AG04450 (cell line): Measurements from ENCODE around the gene GAS2L1. TPM values are rescaled to one million over a fixed set of nuclear protein-coding genes. Genes with fewer than 3 reads are reported as not detected.
A peak's percentile ranks its signal among the peaks of the same experiment; 100 is the strongest.

Experiments used
- CTCF ChIA-PET: fragments of 300-600, 350-600 bp; formaldehyde crosslinking; extraction: SDS; loops from one replicate; lab custom pipeline; 2022; ENCODE audit warnings: antibody characterized with exemption, inconsistent platforms; lab: Charles Lee
- POLR2A ChIA-PET: fragments of 350-600 bp; formaldehyde crosslinking; extraction: SDS; loops from one replicate; lab custom pipeline; 2021; ENCODE audit warnings: antibody characterized with exemption, inconsistent platforms; lab: Yijun Ruan, JAX
- DNase-seq: peaks from one replicate; pipeline ENCODE4 v3.0.0-alpha.2; 2011; ENCODE audit warnings: low read depth, low spot score
- H3K27ac ChIP-seq: one replicate; pipeline ENCODE4 v1.5.1; 2012; ENCODE audit warnings: low read depth, low read length, control low read depth
- H3K27me3 ChIP-seq: one replicate; pipeline ENCODE4 v1.6.0; 2012; ENCODE audit warnings: low read length; ENCODE audit not compliant: control insufficient read depth, insufficient read depth
- H3K4me3 ChIP-seq: 2 replicates; pipeline ENCODE4 v1.5.1; 2011; ENCODE audit warnings: mild to moderate bottlenecking, low read depth, low read length, control low read depth
- H3K9me3 ChIP-seq: 2 replicates; pipeline ENCODE4 v1.5.1; 2012; ENCODE audit warnings: low read length; ENCODE audit not compliant: control insufficient read depth, insufficient read depth
- polyA plus RNA-seq: library from polyadenylated mRNA; depleted of rRNA; stranded (reverse); fragments of >200 nt; gene quantifications from 2 replicates; pipeline ENCODE4 v1.2.3, GENCODE V29; 2011
- TF ChIP-seq, protein P1 (sequence below): IDR thresholded peaks from 2 replicates; pipeline ENCODE4 v1.5.1; 2011; ENCODE audit warnings: low read depth, low read length, control low read depth, inconsistent platforms

Gene GAS2L1
- polyA plus RNA-seq, 1 experiment, result 4.5 TPM

DNA sequence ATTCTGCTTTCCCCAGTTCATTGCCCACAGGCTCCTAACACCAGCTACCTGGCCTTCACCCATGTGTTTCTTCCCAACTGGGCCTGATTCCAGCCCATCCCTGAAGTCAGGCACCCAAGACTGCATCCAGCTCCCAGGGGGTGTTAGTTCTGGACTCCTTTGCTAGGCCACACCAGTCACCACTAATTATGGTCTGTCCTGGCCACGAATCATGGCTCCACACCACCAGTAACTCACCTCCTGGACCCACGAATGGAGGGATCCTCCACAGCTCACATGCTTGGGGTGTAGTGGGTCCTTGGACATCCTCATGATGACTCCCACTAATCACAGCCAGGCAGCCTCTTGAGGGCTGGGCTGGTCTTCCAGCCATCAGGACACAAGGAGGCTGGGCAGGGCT, 12.6 kb downstream of the GAS2L1 start:
- POLR2A ChIA-PET, result no interaction called here
- CTCF ChIA-PET, result interaction anchor here (1.4 kb wide), 1 partner anchor 40 kb away, joined by 3 read pairs; no protein-coding TSS in a partner anchor
- TF ChIP-seq, protein P1, sequence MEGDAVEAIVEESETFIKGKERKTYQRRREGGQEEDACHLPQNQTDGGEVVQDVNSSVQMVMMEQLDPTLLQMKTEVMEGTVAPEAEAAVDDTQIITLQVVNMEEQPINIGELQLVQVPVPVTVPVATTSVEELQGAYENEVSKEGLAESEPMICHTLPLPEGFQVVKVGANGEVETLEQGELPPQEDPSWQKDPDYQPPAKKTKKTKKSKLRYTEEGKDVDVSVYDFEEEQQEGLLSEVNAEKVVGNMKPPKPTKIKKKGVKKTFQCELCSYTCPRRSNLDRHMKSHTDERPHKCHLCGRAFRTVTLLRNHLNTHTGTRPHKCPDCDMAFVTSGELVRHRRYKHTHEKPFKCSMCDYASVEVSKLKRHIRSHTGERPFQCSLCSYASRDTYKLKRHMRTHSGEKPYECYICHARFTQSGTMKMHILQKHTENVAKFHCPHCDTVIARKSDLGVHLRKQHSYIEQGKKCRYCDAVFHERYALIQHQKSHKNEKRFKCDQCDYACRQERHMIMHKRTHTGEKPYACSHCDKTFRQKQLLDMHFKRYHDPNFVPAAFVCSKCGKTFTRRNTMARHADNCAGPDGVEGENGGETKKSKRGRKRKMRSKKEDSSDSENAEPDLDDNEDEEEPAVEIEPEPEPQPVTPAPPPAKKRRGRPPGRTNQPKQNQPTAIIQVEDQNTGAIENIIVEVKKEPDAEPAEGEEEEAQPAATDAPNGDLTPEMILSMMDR, result no peak
- peaks cover 27% of the 10 kb centered on the region for H3K27me3 ChIP-seq
- peaks cover 4% of the 10 kb centered on the region; the same call in 1 of the 2 replicates for H3K9me3 ChIP-seq
- no peak overlapping the region for H3K27ac ChIP-seq
- DNase-seq, result no peak
- no peak overlapping the region for H3K4me3 ChIP-seq

DNA sequence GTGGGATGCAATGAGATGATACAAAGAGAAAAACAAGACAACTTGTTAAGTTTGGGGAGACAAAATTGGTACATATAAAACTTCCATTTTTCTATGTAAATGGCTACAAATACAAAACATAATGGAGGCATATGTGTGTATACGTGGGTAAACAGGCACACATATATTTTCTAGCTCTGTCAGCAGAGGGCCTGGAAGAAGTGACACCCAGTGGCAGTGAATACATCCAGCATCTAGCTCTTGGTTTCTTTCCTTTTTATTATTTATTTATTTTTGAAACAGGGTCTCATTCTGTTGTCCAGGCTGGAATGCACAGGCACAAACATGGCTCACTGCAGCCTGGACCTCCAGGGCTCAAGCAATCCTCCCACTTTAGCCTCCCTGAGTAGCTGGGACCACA, 14.1 kb downstream of the GAS2L1 start:
- peaks cover 16% of the 10 kb centered on the region for H3K27me3 ChIP-seq
- H3K4me3 ChIP-seq, result no peak overlapping the region
- DNase-seq, result no peak
- H3K27ac ChIP-seq, result no peak overlapping the region
- H3K9me3 ChIP-seq, result peaks cover 4% of the 10 kb centered on the region; the same call in 1 of the 2 replicates
- POLR2A ChIA-PET, result no interaction called here
- TF ChIP-seq, protein P1, result peak; percentile 15; the same call in 1 of the 2 replicates
- CTCF ChIA-PET, result interaction anchor here (1.3 kb wide), 1 partner anchor 39 kb away, joined by 4 read pairs; no protein-coding TSS in a partner anchor

DNA sequence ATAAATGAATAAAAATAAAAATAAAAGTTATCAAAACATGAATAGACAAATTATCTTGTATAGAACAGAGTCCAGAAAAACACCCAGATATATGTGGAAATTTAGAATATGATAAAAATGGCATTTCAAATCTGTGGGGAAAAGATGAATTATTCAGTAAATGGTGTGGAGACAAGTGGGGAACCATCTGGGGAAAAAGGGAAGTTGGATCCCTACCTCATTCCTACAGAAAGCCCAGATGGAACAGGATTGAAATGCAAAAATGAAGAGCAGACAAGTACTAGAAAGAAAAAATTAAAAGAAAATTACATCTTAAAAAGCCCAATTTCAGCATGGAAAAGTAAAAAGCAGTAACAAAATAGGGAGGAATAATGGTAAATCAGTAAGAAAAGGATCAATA, 17.2 kb downstream of the GAS2L1 start:
- H3K27me3 ChIP-seq, result no peaks in the 10 kb centered on the region
- DNase-seq, result no peak
- H3K4me3 ChIP-seq, result no peak overlapping the region
- CTCF ChIA-PET, result interaction anchor here (0.6 kb wide), 1 partner anchor 18 kb away, joined by 3 read pairs; no protein-coding TSS in a partner anchor
- H3K27ac ChIP-seq, result no peak overlapping the region
- TF ChIP-seq, protein P1, result no peak
- POLR2A ChIA-PET, result interaction anchor here (0.7 kb wide), 1 partner anchor 14 kb away, joined by 6 read pairs; no protein-coding TSS in a partner anchor
- no peaks in the 10 kb centered on the region; the same call in 1 of the 2 replicates for H3K9me3 ChIP-seq

DNA sequence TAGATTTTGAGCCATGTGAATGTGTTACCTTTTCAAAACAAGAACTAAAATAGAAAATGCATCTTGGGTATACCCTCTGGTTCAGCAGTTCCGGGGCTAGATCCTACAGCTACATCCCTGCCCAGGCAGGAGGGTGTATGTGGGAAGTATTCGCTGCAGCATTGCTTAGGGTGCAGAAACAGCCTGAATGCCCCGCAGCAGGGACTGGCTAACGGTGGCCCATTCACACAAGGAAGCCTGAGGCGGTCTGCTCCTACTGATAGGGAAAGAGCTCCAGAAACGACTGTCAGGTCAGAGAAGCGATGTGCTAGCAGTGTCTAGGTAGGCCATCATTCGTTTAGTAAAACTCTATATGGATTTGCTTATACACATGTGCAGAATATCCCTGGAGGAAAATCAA, 18.9 kb downstream of the GAS2L1 start:
- POLR2A ChIA-PET, result interaction anchor here (0.5 kb wide), 1 partner anchor 1572 kb away, joined by 5 read pairs; no protein-coding TSS in a partner anchor
- CTCF ChIA-PET, result no interaction called here

DNA sequence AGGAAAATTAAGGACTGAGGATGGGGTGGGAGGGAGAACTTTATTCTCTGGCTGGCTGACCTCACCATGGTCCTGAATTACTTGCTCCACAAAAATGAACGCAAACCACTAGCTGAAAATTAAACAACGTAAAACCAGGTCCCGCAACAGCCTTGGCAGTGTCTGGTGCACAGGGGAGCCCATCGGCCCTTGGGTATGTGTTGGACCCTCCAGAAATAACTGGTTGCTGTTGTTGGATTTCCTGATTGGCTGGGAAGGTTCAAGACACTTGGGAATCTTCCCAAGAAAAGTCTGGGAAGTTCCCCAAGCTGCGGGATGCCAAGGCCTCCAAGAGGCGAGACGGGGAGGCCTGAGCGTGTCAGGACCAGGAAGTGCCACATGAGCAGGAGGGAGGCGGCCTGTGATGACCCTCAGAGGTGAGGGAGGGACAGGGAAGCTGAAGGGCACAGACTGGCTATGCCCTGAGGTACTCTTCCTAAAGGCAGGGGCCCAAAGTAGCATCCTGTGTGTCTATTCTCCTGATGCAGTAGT, 19.4 kb downstream of the GAS2L1 start:
- H3K27me3 ChIP-seq, result no peaks in the 10 kb centered on the region
- CTCF ChIA-PET, result no interaction called here
- POLR2A ChIA-PET, result no interaction called here
- H3K9me3 ChIP-seq, result no peaks in the 10 kb centered on the region; the same call in 1 of the 2 replicates
- no peak overlapping the region for H3K27ac ChIP-seq
- TF ChIP-seq, protein P1, result no peak
- H3K4me3 ChIP-seq, result no peak overlapping the region
- DNase-seq, result no peak

More for the DNA sequence above, 18.9 kb downstream of the GAS2L1 start:
- TF ChIP-seq, protein P1, result no peak
- Histone ChIP-seq H3K27me3 (no peaks in the 10 kb centered on the region), H3K9me3 (no peaks in the 10 kb centered on the region; the same call in 1 of the 2 replicates), H3K4me3 (no peak overlapping the region), H3K27ac (no peak overlapping the region)
- DNase-seq, result no peak
